CD4-positive, alpha-beta T cell treated with Interleukin-21 for 1 hour (primary cell): ENCODE measurements around the gene TARS3.
A peak's percentile ranks its signal among the peaks of the same experiment; 100 is the strongest.

Source experiments
- DNase-seq: peaks from one replicate; pipeline ENCODE4 v3.0.0-alpha.2; 2020

Gene TARS3

GRCh38 chr15:101697488-101697887 is 26.8 kb downstream of the TARS3 start:
- peak; percentile 36 for DNase-seq

- DNase-seq, result no peak
Measured at GRCh38 chr15:101696829-101697228, 27.4 kb downstream of the TARS3 start.

GRCh38 chr15:101694261-101694660 is 30.0 kb downstream of the TARS3 start:
- no peak for DNase-seq

- no peak for DNase-seq
Measured at GRCh38 chr15:101692801-101693598, 31.3 kb downstream of the TARS3 start.

GRCh38 chr15:101689901-101690300 is 34.4 kb downstream of the TARS3 start:
- no peak for DNase-seq

- no peak for DNase-seq
Measured at GRCh38 chr15:101686718-101687117, 37.6 kb downstream of the TARS3 start.

- no peak for DNase-seq
Measured at GRCh38 chr15:101684877-101685276, 39.4 kb downstream of the TARS3 start.

GRCh38 chr15:101684384-101684783 is 39.9 kb downstream of the TARS3 start:
- no peak for DNase-seq

GRCh38 chr15:101679806-101680205 is 44.5 kb downstream of the TARS3 start:
- DNase-seq, result no peak

- DNase-seq, result no peak
Measured at GRCh38 chr15:101676921-101677329, 47.3 kb downstream of the TARS3 start.

- DNase-seq, result no peak
Measured at GRCh38 chr15:101675796-101676582, 48.3 kb downstream of the TARS3 start.

- no peak for DNase-seq
Measured at GRCh38 chr15:101675015-101675414, 49.3 kb downstream of the TARS3 start.

- DNase-seq, result no peak
Measured at GRCh38 chr15:101672298-101672697, 52.0 kb downstream of the TARS3 start.

GRCh38 chr15:101669744-101670143 is 54.5 kb downstream of the TARS3 start:
- no peak for DNase-seq

- DNase-seq, result no peak
Measured at GRCh38 chr15:101667881-101668280, 56.4 kb downstream of the TARS3 start.

- no peak for DNase-seq
Measured at GRCh38 chr15:101664303-101664913, 59.9 kb downstream of the TARS3 start.

GRCh38 chr15:101662203-101662602 is 62.1 kb downstream of the TARS3 start:
- no peak for DNase-seq

GRCh38 chr15:101660005-101660404 is 64.3 kb downstream of the TARS3 start:
- DNase-seq, result no peak

- DNase-seq, result no peak
Measured at GRCh38 chr15:101657968-101658784, 66.1 kb downstream of the TARS3 start.

GRCh38 chr15:101657171-101657570 is 67.1 kb downstream of the TARS3 start:
- no peak for DNase-seq

- peak; percentile 32 for DNase-seq
Measured at GRCh38 chr15:101654624-101655337, 69.5 kb downstream of the TARS3 start.

- DNase-seq, result no peak
Measured at GRCh38 chr15:101654171-101654570, 70.1 kb downstream of the TARS3 start.
